HCT116 (cell line): ENCODE results near the gene CD96. TPM values are rescaled to one million over a fixed set of nuclear protein-coding genes. Genes with fewer than 3 reads are reported as not detected.

Source experiments
- ATAC-seq: fragments of 200-7000 bp; cut with Tn5 transposase; 2 replicates; pipeline ENCODE4 v1.9.1; 2020; ENCODE audit warnings: mild to moderate bottlenecking, moderate library complexity
- BruUV-seq: library from RNA; stranded (reverse); fragments of 400-500 nt; replicated peaks from 2 replicates; lab custom pipeline; 2021; lab: Mats Ljungman, UMichigan
- CTCF ChIA-PET: fragments of 300-600 bp; sonication (Branson Sonifier 250); formaldehyde crosslinking; loops from one replicate; lab custom pipeline; 2021; ENCODE audit warnings: antibody characterized with exemption; lab: Charles Lee
- POLR2A ChIA-PET: fragments of 300-600, 350-600 bp; sonication (Branson Sonifier 250); formaldehyde crosslinking; loops from one replicate; lab custom pipeline; 2021; ENCODE audit warnings: antibody characterized with exemption; lab: Charles Lee
- RAD21 ChIA-PET, 2 experiments: fragments of 300-600 bp; sonication (Branson Sonifier 250); formaldehyde crosslinking; loops; one replicate each; lab custom pipeline; 2023; ENCODE audit warnings: low total read pairs in 2 of 2; ENCODE audit not compliant: uncharacterized antibody in 2 of 2, unreplicated experiment in 2 of 2, low non-redundant PET in 1 of 2; lab: Charles Lee
- DNase-seq: peaks from one replicate; pipeline ENCODE4 v3.0.0-alpha.2; 2010; ENCODE audit warnings: low read depth, low spot score
- H2AFZ ChIP-seq: fragments of 200-600 bp; shearing (Covaris generic), sonication (generic); 2 replicates; pipeline ENCODE4 v1.6.1; 2017; ENCODE audit warnings: low read depth, mixed run types, mixed read lengths, antibody characterized with exemption, low read length; ENCODE audit not compliant: poor library complexity, severe bottlenecking
- H3K27ac ChIP-seq: 2 replicates; pipeline ENCODE4 v1.5.1; 2012; ENCODE audit warnings: low read depth, low read length
- H3K27me3 ChIP-seq: fragments of 200-600 bp; sonication (generic); 2 replicates; pipeline ENCODE4 v1.6.1; 2016; ENCODE audit warnings: mixed run types, low read length, mixed read lengths; ENCODE audit not compliant: insufficient read depth
- H3K36me3 ChIP-seq, 2 experiments: fragments of 200-500 bp in 1 of 2; fragments of 200-600 bp in 1 of 2; sonication (Bioruptor generic) in 1 of 2; sonication (generic) in 1 of 2; 2 replicates each; pipeline versions ENCODE4 v1.5.1 to v1.6.1; 2014 to 2016; ENCODE audit warnings: low read length in 2 of 2, inconsistent platforms in 1 of 2, mixed read lengths in 1 of 2, mixed run types in 1 of 2; ENCODE audit not compliant: insufficient read depth in 2 of 2, control insufficient read depth in 1 of 2
- H3K4me1 ChIP-seq, 2 experiments: fragments of 200-600 bp in 1 of 2; sonication (generic) in 1 of 2; 2 replicates each; pipeline versions ENCODE4 v1.5.1 to v1.6.1; 2012 to 2017; ENCODE audit warnings: low read length in 2 of 2, inconsistent platforms in 1 of 2, mild to moderate bottlenecking in 1 of 2, mixed read lengths in 1 of 2, mixed run types in 1 of 2, moderate library complexity in 1 of 2; ENCODE audit not compliant: insufficient read depth in 2 of 2, control insufficient read depth in 1 of 2
- H3K4me2 ChIP-seq: fragments of 200-600 bp; sonication (generic); 2 replicates; pipeline ENCODE4 v1.6.1; 2017; ENCODE audit warnings: mixed run types, low read length, mixed read lengths
- H3K4me3 ChIP-seq, 2 experiments: fragments of 200-600 bp in 1 of 2; sonication (generic) in 1 of 2; replicated peaks in 1 of 2; 2 replicates each; pipeline ENCODE4 v1.5.1; 2011 to 2016; ENCODE audit warnings: low read length in 2 of 2, control low read depth in 1 of 2, low read depth in 1 of 2, mild to moderate bottlenecking in 1 of 2, mixed read lengths in 1 of 2, mixed run types in 1 of 2
- H3K79me2 ChIP-seq: fragments of 200-600 bp; sonication (generic); 2 replicates; pipeline ENCODE4 v1.6.1; 2017; ENCODE audit warnings: mild to moderate bottlenecking, mixed run types, low read length, moderate library complexity, mixed read lengths; ENCODE audit not compliant: insufficient read depth
- H3K9ac ChIP-seq: fragments of 200-600 bp; sonication (generic); 2 replicates; pipeline ENCODE4 v1.6.1; 2016; ENCODE audit warnings: low read length, mixed read lengths
- H3K9me2 ChIP-seq: fragments of 200-600 bp; sonication (generic), shearing (Covaris generic); 2 replicates; pipeline ENCODE4 v1.6.1; 2017; ENCODE audit warnings: mixed run types, mild to moderate bottlenecking, moderate library complexity; ENCODE audit not compliant: insufficient read depth
- H3K9me3 ChIP-seq, 2 experiments: fragments of 200-500 bp in 1 of 2; fragments of 200-600 bp in 1 of 2; sonication (Bioruptor generic) in 1 of 2; sonication (generic) in 1 of 2; 2 replicates each; pipeline ENCODE4 v1.6.1; 2014 to 2017; ENCODE audit warnings: low read length in 2 of 2, mixed read lengths in 2 of 2, inconsistent platforms in 1 of 2, low read depth in 1 of 2, mild to moderate bottlenecking in 1 of 2, mixed run types in 1 of 2, moderate library complexity in 1 of 2; ENCODE audit not compliant: control insufficient read depth in 1 of 2, insufficient read depth in 1 of 2
- H4K20me1 ChIP-seq: fragments of 200-600 bp; sonication (generic), shearing (Covaris generic); 2 replicates; pipeline ENCODE4 v1.6.1; 2017; ENCODE audit warnings: mixed run types, mild to moderate bottlenecking, moderate library complexity; ENCODE audit not compliant: insufficient read depth
- CEBPB ChIP-seq: IDR thresholded peaks from 2 replicates; pipeline ENCODE4 v1.6.1; 2012; ENCODE audit warnings: low read depth
- CTCF ChIP-seq, 3 experiments: fragments of 200-600 bp in 1 of 3; sonication (generic) in 1 of 3; IDR thresholded peaks in 2 of 3; conservative IDR thresholded peaks in 1 of 3; 2 replicates each; pipeline ENCODE4 v1.5.1; 2012 to 2017; ENCODE audit warnings: low read depth in 2 of 3, low read length in 2 of 3, antibody characterized with exemption in 1 of 3, borderline replicate concordance in 1 of 3, control low read depth in 1 of 3, mild to moderate bottlenecking in 1 of 3, mixed read lengths in 1 of 3, mixed run types in 1 of 3, moderate library complexity in 1 of 3; ENCODE audit not compliant: insufficient read depth in 1 of 3
- ELF1 ChIP-seq: IDR thresholded peaks from 2 replicates; pipeline ENCODE4 v1.6.1; 2012; ENCODE audit warnings: low read depth, borderline replicate concordance
- EZH2 ChIP-seq: fragments of 200-600 bp; sonication (generic); IDR thresholded peaks from 2 replicates; pipeline ENCODE4 v1.6.1; 2017; ENCODE audit warnings: antibody characterized with exemption, mixed run types
- MAX ChIP-seq: IDR thresholded peaks from 2 replicates; pipeline ENCODE4 v1.6.1; 2012
- POLR2AphosphoS5 ChIP-seq: IDR thresholded peaks from 2 replicates; pipeline ENCODE4 v1.6.1; 2011; ENCODE audit warnings: mild to moderate bottlenecking, low read depth, low read length, moderate library complexity
- SIN3A ChIP-seq: IDR thresholded peaks from 2 replicates; pipeline ENCODE4 v1.6.1; 2012; ENCODE audit warnings: low read depth
- SP1 ChIP-seq: IDR thresholded peaks from 2 replicates; pipeline ENCODE4 v1.6.1; 2012; ENCODE audit warnings: low read depth
- SRF ChIP-seq: IDR thresholded peaks from 2 replicates; pipeline ENCODE4 v1.6.1; 2012; ENCODE audit warnings: low read depth
- TCF7L2 ChIP-seq: IDR thresholded peaks from 2 replicates; pipeline ENCODE4 v1.7.0; 2011; ENCODE audit warnings: borderline replicate concordance, inconsistent platforms; ENCODE audit not compliant: insufficient read depth, insufficient read length; ENCODE audit errors: extremely low read depth
- YY1 ChIP-seq: IDR thresholded peaks from 2 replicates; pipeline ENCODE4 v1.6.1; 2011; ENCODE audit warnings: low read length, low read depth, moderate library complexity, mild to moderate bottlenecking; ENCODE audit not compliant: insufficient replicate concordance; ENCODE audit errors: extremely low read depth
- ZFX ChIP-seq: fragments of 450-650 bp; IDR thresholded peaks from 2 replicates; pipeline ENCODE4 v1.6.1; 2017
- ZNF274 ChIP-seq: fragments of 200-500 bp; sonication (Bioruptor generic); IDR thresholded peaks from 2 replicates; pipeline ENCODE4 v1.6.1; 2014; ENCODE audit warnings: mild to moderate bottlenecking, low read depth, low read length, inconsistent platforms
- intact Hi-C: fragments of 100-400 bp; cut with micrococcal nuclease; formaldehyde crosslinking; loops from 2 replicates; pipeline ENCODE4 v1.10.0; 2022
- total RNA-seq: library from RNA; stranded (reverse); gene quantifications from one replicate; pipeline ENCODE4 v1.2.1, GENCODE V29; 2021; ENCODE audit not compliant: unreplicated experiment
- TF ChIP-seq, protein P1 (sequence below): IDR thresholded peaks from 2 replicates; pipeline ENCODE4 v1.6.1; 2011; ENCODE audit warnings: mild to moderate bottlenecking, low read length, moderate library complexity; ENCODE audit not compliant: insufficient replicate concordance; ENCODE audit errors: extremely low read depth
- TF ChIP-seq, protein P2 (sequence below): IDR thresholded peaks from 2 replicates; pipeline ENCODE4 v1.6.1; 2012; ENCODE audit warnings: low read depth

The CD96 gene
- total RNA-seq, 1 experiment from 2014 or later = 0.42 TPM

DNA sequence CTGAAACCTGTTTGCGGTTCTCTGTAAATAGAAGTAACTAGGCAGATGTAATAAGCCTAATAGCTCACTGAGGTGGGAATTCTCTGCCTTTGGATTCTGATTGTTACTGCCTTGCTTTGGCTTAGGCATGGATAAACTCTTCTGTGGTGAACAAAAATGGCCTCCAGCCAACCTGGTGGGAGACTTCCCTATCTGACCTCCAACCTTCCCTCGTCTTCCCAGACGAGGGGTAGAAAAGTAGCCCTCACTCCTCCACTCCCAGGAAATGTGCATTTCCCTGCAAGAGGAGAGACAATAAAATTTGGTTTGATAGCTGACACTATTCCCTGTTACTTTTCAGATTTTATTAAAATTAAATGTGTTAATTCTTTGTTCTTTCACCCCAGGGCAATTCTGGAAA, 606 bp upstream of the CD96 start:
- ChIA-PET RAD21 (no interaction called here), POLR2A (no interaction called here), CTCF (no interaction called here)
- no peaks in the 10 kb centered on the region for H3K9me3 ChIP-seq
- H3K9me2 ChIP-seq = no peaks in the 10 kb centered on the region
- no peaks in the 10 kb centered on the region for H3K36me3 ChIP-seq
- peaks cover 11 to 18% of the 10 kb centered on the region in 2 experiments; a peak in 3 of 4 replicates for H3K4me1 ChIP-seq
- H3K27me3 ChIP-seq = no peaks in the 10 kb centered on the region
- no peak overlapping the region for H3K4me2 ChIP-seq
- H3K4me3 ChIP-seq = no peak overlapping the region
- no TSS peak for BruUV-seq
- H2AFZ ChIP-seq = no peak overlapping the region
- DNase-seq (no peak), ATAC-seq (no peak)
- H3K27ac ChIP-seq = no peak overlapping the region
- H3K79me2 ChIP-seq = no peaks in the 10 kb centered on the region
- TF ChIP-seq ELF1 (no peak), MAX (no peak), SIN3A (no peak), CTCF (IDR thresholded peaks at IDR 0.05 in 2 of 3, conservative IDR thresholded peaks at IDR 0.05 in 1 of 3; ENCODE audit: borderline replicate concordance in 1 of 3, insufficient read depth in 1 of 3, low read depth in 2 of 3, low read length in 2 of 3) (no peak), SRF (no peak), SP1 (no peak), CEBPB (no peak), EZH2 (no peak), POLR2AphosphoS5 (no peak), YY1 (no peak), ZFX (no peak), TCF7L2 (no peak), ZNF274 (no peak)
- TF ChIP-seq, protein P1, sequence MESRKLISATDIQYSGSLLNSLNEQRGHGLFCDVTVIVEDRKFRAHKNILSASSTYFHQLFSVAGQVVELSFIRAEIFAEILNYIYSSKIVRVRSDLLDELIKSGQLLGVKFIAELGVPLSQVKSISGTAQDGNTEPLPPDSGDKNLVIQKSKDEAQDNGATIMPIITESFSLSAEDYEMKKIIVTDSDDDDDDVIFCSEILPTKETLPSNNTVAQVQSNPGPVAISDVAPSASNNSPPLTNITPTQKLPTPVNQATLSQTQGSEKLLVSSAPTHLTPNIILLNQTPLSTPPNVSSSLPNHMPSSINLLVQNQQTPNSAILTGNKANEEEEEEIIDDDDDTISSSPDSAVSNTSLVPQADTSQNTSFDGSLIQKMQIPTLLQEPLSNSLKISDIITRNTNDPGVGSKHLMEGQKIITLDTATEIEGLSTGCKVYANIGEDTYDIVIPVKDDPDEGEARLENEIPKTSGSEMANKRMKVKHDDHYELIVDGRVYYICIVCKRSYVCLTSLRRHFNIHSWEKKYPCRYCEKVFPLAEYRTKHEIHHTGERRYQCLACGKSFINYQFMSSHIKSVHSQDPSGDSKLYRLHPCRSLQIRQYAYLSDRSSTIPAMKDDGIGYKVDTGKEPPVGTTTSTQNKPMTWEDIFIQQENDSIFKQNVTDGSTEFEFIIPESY = no peak
- TF ChIP-seq, protein P2, sequence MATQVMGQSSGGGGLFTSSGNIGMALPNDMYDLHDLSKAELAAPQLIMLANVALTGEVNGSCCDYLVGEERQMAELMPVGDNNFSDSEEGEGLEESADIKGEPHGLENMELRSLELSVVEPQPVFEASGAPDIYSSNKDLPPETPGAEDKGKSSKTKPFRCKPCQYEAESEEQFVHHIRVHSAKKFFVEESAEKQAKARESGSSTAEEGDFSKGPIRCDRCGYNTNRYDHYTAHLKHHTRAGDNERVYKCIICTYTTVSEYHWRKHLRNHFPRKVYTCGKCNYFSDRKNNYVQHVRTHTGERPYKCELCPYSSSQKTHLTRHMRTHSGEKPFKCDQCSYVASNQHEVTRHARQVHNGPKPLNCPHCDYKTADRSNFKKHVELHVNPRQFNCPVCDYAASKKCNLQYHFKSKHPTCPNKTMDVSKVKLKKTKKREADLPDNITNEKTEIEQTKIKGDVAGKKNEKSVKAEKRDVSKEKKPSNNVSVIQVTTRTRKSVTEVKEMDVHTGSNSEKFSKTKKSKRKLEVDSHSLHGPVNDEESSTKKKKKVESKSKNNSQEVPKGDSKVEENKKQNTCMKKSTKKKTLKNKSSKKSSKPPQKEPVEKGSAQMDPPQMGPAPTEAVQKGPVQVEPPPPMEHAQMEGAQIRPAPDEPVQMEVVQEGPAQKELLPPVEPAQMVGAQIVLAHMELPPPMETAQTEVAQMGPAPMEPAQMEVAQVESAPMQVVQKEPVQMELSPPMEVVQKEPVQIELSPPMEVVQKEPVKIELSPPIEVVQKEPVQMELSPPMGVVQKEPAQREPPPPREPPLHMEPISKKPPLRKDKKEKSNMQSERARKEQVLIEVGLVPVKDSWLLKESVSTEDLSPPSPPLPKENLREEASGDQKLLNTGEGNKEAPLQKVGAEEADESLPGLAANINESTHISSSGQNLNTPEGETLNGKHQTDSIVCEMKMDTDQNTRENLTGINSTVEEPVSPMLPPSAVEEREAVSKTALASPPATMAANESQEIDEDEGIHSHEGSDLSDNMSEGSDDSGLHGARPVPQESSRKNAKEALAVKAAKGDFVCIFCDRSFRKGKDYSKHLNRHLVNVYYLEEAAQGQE = no peak
- intact Hi-C loops = no loop called here
- no peaks in the 10 kb centered on the region for H4K20me1 ChIP-seq
- no peak overlapping the region for H3K9ac ChIP-seq
